ENCODE measurements around the gene DNASE1L3. TPM values are rescaled to one million over a fixed set of nuclear protein-coding genes. Genes with fewer than 3 reads are reported as not detected.

Gene DNASE1L3
- total RNA-seq, 4 donors from 2014 or later: 0.80 to 2.9 (median 2.2) TPM; not detected in 1

DNA sequence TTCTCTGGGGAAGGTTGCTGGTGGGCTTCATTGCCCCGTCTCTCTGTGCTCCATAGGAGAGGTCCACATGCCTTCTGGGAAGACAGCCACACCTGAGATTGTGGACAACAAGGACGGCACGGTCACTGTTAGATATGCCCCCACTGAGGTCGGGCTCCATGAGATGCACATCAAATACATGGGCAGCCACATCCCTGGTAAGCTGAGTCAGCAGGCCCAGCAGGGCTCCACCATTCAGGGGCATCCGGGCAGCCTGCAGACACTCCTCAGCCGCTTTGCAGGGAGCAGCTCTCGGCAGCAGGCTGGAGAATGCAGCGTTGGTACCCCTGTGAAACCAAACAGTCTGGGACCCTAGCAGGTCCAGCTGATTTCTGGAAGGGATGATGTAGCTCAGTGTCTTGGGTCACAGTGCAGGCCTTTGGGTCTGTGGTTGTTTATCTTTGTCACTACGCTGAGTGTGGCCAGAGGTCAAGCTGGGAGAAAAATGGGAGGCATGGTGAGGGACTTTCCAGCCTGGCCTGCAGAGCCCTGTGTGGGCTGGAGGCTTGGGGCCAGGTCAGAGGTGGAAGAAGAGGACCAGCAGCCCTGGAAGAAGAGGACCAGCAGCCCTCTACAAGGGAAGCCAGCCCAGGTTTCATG is 67.2 kb downstream of the DNASE1L3 start:
- TF ChIP-seq EP300 (IDR thresholded peaks at IDR 0.05) (no peak), POLR2A (IDR thresholded peaks at IDR 0.05; ENCODE audit: low read depth) (no peak), POLR2AphosphoS5 (IDR thresholded peaks at IDR 0.05) (no peak)
- TF ChIP-seq, protein P1, sequence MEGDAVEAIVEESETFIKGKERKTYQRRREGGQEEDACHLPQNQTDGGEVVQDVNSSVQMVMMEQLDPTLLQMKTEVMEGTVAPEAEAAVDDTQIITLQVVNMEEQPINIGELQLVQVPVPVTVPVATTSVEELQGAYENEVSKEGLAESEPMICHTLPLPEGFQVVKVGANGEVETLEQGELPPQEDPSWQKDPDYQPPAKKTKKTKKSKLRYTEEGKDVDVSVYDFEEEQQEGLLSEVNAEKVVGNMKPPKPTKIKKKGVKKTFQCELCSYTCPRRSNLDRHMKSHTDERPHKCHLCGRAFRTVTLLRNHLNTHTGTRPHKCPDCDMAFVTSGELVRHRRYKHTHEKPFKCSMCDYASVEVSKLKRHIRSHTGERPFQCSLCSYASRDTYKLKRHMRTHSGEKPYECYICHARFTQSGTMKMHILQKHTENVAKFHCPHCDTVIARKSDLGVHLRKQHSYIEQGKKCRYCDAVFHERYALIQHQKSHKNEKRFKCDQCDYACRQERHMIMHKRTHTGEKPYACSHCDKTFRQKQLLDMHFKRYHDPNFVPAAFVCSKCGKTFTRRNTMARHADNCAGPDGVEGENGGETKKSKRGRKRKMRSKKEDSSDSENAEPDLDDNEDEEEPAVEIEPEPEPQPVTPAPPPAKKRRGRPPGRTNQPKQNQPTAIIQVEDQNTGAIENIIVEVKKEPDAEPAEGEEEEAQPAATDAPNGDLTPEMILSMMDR (IDR thresholded peaks at IDR 0.05): no peak
- WGBS: 67% methylated on average over 4 of the region's 9 CpGs
- intact Hi-C loops (cut with DNase I): no loop called here
- Histone ChIP-seq H3K36me3 (peaks cover 62 to 100% (median 84%) of the 10 kb centered on the region in 4 donors), H3K4me3 (no peak overlapping the region), H3K4me1 (peaks cover 0 to 20% (median 11%) of the 10 kb centered on the region in 4 donors), H3K9me3 (no peaks in the 10 kb centered on the region), H3K27me3 (no peaks in the 10 kb centered on the region), H3K27ac (replicated peaks in 1 of 4) (peak overlapping the region in 3 of 4 donors; percentile 30 to 45 (median 40))
- no peak for DNase-seq (ENCODE audit: extremely low spot score)

Other genes with a start within 250 kb of the DNASE1L3 start
- gene FLNB, start 202.6 kb downstream of the DNASE1L3 start, total RNA-seq: 100 to 1,000 TPM in 2 of 4 donors, 10 to 100 TPM in 2; 61.9 to 114 (median 89.9) TPM
- gene ABHD6, start 26.8 kb upstream of the DNASE1L3 start, total RNA-seq: 10 to 100 TPM; 13.1 to 20.3 (median 17.9) TPM
- 10 to 100 TPM in 3 of 4 donors, 1 to 10 TPM in 1; 9.1 to 16.0 (median 10.4) TPM for gene RPP14, start 95.3 kb upstream of the DNASE1L3 start, total RNA-seq
- gene HTD2, start 95.5 kb upstream of the DNASE1L3 start, total RNA-seq: 10 to 100 TPM in 2 of 4 donors, 1 to 10 TPM in 2; 7.5 to 12.3 (median 10.4) TPM
- 10 to 100 TPM; 28.2 to 35.3 (median 30.3) TPM for gene PXK, start 121.9 kb upstream of the DNASE1L3 start, total RNA-seq
- 100 to 1,000 TPM; 100 to 138 (median 122) TPM for gene PDHB, start 222.9 kb upstream of the DNASE1L3 start, total RNA-seq

Measured in esophagus muscularis mucosa (tissue), 4 donors.